ENCODE results near the gene KCNE1.
"Not testable (repeated sequence)": the region's sequence is repeated elsewhere in the genome, so short reads cannot be mapped to it uniquely, and the experiment has no call there.

KCNE1 gene

DNA sequence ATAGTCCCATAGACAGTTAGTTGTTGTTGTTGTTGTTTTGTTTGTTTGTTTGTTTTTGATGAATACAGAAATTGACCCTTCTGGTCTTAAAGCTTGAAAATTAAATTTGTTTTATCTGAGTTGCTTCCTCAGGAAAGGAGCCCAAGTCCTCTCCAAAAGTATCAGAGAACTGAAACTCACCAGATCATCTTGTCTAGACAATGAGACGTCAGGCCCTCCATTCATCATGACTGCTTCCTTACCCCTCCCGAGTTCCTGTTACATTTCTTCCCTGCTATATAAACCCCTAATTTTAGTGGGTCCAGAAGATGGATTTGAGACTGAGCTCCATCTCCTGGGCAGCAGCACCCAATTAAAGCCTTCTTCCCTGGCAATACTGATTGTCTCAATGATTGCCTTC lies 105.3 kb downstream of the KCNE1 start:
- not testable (repeated sequence) for DNase-seq

DNA sequence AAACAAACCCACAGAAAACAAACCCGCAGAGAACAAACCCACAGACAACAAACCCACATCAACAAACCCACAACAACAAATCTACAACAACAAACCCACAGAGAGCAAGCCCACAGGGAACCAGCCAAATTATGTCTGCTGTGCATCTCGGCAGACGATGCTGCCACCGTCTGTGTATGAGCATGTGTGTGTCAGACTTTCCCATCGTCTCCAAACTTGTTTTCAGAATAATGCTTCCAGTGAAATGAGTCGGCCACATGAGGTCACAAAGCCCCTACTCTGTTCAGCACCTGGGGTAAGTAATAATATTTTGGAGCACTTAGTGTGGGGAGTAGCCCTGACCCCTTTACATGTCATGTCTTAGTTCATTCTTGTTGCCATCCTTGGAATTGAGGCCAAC lies 105.9 kb downstream of the KCNE1 start:
- not testable (repeated sequence) for DNase-seq

DNA sequence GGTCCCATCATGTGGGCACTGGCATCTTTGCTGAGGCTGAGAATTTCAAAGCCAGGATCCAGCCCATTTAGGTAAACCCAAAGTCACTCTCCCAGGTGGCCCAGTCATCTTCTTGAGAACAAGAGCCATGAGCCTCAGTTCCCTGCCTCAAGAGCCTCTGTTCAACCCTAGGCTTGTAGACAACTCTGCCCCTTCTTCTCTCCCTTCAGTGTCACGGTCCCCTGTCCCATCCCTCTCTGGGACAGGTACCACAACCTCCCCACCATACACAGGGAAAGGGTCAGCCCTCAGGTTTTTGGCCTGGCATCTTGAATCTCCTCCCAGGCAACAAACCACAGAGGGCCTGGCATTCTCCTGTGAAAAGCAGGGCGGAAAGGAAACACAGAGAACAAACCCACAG lies 106.3 kb downstream of the KCNE1 start:
- DNase-seq = not testable (repeated sequence)

DNA sequence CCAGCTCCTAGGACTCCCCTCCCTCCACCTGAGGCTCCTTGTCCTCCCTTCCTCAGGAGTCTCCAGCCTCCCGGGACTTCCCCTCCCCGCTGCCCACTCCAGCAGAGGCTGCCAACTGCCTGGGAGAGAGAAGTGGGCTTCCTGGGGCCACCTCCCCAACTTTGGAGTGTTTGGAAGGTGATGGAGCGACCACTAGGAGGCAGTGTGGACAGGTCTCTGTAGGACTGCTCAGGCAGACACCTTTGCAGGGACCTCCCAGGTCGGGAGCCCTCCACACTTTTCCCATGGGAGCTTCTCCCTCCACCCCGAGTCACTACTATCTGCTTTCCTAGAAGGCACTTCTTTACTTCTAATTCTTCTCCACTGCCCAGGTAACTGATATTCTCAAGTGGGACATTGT lies 107.3 kb downstream of the KCNE1 start:
- not testable (repeated sequence) for DNase-seq

DNA sequence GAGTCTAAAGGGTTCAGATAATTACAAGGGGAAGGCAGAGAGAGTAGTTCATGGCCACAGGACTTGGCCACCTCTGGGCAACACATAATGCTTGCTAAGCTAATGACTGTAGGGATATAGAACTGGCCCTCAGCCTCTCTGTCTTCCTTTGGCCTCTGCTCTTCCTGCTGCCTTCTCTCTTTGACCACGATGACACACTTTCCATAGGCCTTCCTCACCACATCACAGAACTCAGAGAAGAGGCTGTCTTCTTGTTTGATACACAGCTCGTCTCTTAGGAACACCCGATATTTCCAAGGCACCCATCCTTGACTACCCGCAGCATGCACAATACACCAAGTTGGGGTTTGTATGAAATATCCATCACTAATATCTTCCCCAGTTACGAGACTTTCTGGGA lies 111.5 kb downstream of the KCNE1 start:
- DNase-seq = not testable (repeated sequence)
